Suppressor macrophage treated with lipopolysaccharide for 1 hour (primary cell): ENCODE measurements around the gene TSPAN17.
"Not testable (repeated sequence)": the region's sequence is repeated elsewhere in the genome, so short reads cannot be mapped to it uniquely, and the experiment has no call there.

Source experiments
- DNase-seq, 3 donors: peaks; one replicate each; pipeline ENCODE4 v3.0.0-alpha.2; 2020 to 2022

TSPAN17 gene, protein sequence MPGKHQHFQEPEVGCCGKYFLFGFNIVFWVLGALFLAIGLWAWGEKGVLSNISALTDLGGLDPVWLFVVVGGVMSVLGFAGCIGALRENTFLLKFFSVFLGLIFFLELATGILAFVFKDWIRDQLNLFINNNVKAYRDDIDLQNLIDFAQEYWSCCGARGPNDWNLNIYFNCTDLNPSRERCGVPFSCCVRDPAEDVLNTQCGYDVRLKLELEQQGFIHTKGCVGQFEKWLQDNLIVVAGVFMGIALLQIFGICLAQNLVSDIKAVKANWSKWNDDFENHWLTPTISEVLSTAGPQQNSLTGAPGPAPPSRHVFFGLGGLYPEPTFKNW

DNA sequence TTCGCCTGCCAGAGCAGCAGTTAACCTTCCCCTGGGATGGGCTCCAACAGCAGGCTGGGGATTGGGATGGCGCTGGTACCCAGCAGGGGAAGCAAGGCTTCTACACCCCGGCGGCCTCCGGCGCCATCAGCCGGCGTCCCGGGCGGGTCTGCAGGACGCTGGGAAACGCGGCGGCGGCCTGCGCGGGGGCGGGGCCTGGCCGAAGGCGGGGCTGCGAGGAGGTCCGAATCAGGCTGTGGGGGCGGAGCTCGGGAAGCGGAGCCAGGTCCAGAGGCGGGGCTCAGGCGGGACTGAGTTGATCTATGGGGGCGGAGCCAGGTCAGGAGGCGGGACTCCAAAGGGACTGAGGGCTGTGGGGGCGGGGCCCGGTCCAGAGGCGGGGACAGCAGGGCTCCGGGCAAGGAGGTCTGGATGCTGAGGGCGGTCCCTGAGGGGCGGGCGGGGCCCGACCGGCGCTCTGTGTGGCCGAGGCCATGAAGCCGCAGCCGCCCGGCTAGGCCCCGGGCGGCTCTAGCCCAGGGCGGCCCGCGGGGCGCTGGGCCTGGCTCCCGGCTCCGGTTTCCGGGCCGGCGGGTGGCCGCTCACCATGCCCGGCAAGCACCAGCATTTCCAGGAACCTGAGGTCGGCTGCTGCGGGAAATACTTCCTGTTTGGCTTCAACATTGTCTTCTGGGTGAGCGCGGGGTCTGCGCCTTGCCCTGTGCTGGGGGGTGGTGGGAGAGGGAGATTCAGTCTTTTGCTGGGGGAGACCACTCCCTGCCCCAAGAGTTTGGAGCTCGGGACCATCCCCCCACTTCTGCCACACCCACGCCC lies at the start of gene TSPAN17:
Gene TSPAN17, plus strand, starts transcription at position 455 of the 813 bp plus-strand sequence. Its CDS starts 132 bp downstream, at position 587.
- peak; percentile 100 for DNase-seq

DNA sequence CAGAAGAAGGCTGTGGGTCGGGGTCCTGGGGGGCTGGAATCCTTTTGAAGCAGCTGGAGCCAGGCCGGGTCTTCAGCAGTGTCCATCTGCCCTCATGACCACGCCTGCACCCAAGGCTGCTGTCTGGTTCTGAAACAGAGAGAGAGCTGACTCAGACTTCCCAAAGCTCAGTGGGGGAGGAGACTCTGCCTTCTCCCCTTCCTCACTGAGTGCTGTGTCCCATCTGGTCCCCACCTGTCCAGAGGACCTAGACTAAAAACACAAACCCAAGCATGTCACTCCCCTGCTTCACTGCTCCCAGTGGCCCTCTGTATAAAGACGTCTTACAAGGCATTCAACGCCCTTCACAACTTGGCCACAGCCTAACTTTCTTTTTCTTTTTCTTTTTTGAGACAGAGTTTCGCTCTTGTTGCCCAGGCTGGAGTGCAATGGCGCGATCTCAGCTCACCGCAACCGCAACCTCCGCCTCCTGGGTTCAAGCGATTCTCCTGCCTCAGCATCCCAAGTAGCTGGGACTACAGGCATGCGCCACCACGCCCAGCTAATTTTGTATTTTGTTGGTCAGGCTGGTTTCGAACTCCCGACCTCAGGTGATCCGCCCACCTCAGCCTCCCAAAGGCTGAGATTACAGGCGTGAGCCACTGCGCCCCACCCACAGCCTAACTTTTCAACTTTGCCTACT lies 47.4 kb upstream of the TSPAN17 start:
- not testable (repeated sequence) for DNase-seq

DNA sequence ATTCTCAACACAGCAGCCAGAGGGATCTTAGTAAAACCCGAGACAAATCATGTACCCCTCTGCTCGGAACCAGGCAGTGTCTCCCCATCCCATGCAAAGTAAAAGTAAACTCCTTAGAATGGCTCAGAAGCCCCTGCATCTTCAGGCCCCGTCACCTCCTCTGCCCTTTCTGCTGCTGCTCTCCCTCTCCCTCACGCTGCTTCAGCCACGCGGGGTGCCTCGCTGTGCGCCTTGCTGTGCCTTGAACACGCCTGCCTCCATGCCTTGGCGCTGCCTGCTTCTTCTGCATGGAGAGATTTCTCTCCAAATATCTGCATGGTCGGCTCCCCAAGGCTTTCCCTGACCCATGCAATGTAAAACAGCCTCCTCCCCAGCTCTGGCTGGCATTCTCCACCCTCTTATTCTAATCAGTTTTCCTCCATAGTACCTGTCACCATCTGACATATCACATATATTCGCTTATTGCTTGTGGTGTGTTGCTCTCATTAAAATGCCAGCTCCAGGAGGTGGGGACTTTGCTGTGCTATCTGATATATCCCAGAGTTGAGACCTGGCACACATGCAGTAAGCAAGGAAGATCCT lies 45.3 kb upstream of the TSPAN17 start:
- DNase-seq: no peak

DNA sequence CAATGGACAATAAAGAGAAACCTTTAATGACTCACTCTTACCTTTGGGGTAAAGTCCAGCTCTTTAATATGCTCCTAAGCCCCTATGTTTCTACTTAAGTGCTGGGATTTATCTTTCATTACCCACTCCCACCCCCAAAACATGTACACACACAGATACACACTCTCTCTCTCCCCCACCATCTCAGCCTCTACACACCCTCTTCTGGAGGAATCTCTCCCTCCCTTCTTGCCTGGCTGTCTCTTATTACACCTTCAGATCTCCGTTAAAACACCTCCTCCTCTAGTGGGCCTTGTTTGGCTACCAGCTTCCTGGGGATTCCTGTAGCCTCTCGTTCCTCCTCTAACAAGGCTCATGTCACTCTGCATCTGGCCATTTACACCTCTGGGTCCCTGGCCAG lies 44.2 kb upstream of the TSPAN17 start:
- no peak for DNase-seq

DNA sequence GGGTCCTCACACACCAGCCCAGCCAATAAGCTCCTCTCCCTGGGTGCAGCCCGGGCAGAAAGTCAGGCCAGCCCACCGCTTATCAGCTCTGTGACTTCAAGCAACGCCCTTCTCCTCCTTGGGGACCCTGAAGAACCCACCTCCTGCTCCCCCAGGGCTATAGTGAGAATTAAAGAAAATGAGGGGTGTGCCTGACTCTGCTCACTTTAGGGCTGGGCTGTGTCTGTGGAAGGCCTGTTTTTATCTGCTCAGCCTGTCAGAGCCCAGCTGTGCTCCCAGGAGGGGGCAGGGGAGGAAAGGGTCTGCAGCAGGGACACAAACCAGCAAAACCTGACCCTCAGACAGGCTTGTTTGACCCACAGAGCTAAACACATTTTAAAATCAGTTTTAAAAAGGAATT lies 41.3 kb upstream of the TSPAN17 start:
- DNase-seq: no peak

DNA sequence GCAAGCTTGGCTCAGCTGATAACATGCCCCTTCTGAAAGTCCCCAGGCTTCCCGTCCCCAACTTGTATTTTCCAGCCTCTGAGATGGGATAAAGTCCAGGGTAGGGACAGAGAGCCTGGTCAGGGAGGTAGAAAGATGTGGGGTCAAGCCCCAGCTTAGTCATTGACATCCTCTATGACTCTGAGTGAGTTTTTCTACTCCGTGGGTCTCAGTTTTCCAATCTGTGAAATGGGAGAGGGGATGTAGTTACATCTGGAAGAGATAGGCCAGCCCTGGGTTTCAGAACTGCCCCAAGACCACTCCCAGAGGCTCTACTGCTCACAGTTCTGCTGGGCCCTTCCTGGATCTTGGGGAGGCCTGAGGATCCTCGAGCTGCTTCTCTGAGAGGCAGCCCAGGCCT lies 40.4 kb upstream of the TSPAN17 start:
- DNase-seq: no peak

DNA sequence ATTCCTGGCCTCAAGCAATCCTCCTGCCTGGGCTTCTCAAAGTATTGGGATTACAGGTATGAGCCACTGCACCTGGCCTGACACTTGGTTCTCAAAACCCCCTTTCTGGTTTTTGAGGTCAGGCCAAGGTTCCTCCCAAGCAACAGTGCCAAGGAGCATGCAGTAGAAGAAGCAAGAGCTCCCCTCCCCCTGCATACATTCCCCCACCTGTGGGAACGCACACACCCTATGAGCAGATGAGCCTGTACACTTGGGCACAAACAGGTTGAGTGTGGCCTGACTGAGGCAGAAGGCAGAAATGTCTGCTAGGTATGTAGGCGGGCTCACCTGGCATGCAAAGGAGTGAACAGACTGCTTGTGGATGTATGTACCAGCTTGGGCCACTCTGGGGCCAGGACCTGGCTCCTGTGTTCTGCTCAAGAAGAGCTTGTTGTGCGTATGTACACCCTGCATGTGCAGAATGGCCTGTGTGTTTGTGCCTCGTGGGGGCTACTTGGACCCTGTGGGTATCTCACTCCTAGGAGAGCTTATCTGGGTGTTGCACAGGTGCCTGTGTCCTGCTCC lies 39.1 kb upstream of the TSPAN17 start:
- DNase-seq: no peak

DNA sequence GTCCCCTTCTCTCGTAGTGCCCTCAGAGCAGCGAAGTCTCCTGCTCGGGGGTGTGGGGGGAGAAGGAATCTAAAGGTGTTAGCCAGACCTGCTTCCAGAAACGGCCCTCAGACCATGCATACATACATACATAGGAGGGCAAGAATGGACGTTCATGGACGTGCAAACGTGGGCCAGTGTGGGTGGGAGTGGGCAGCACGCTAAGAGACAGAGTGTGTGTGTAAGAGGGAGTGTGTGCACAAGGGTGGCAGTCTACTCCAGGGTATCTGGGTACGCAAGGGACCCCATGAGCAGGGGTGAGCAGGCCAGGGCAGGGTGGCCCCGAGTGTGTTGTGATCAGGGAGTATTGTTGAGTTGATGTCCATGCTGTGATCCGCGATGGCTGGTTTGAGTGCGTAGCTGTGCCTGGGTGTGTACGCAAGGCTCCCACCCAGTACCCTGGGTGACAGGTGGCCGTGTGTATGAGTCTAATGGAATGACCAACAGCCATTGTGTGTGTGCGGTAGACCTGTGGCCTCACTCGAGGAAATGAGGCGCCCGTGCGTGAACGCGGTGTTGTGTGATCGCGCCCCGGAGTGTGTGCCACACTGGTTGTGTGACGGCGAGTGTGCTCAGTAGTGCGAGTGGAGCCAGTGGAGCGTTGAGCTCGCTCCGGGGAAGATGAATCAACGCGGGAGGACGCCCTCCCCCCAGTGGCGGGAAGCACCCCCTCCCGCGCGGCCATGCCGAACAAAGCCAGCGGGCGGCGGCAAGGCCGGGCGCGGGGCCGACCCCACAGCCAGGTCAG lies 38.2 kb upstream of the TSPAN17 start:
- peak in 2 of 3 donors; percentile 17 to 48 for DNase-seq

DNA sequence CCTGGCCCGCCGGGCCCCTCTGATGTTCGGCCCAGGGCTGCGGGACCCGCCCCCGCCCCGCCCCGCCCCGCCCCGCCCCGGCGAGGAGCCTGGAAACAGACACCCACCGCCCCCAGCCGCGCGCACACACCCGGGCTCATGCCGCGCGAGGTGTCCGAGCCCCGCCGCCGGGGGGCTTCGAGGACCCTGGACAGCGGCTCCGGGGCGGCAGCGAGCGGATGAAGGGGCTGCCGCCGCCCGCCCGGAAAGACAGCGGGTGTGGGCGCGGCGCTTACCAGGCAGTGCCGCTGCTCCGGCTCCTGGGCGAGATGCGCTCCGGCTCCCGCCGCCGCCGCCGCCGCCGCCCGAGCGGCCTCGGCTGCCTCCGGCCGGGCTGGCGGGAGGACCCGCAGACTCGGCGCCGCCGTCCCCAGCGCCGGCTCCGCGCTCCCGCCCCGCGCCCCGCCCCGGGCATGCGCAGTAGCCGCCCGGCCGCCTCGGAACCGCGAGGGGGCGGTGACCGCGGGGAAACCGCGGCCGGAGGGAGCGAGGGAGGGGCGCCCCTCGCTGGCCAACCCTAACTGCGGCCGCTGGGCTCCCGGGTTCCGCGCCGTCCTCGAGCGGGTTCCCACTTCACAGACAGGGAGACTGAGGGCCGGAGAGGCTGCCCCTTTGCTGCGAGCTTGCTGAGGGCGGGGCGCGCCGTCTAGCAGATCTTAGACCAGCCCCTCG lies 37.4 kb upstream of the TSPAN17 start, which contains the start of gene GPRIN1:
Gene GPRIN1, minus strand, starts transcription at position 433 of the 711 bp plus-strand sequence. CDS start 10,322 bp downstream, outside the sequence.
- DNase-seq: peak; percentile 71 to 91 (median 80)

DNA sequence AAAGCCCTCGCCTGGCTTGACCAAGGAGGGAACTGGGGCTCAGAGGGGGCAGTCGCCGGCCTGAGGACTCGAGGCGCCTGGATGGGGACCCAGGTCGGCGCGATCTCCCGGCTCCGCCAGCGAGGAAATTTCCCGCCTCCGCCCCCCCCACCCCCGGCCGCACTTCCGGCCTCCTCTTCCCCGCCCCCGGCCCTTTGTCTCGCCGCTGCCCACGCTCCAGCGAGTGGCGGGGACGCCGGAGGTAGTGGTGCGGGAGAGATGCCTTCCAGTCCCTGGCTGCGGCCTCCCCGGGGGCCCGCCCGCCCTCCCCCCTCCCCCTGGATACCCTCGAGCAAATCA lies 36.9 kb upstream of the TSPAN17 start:
- no peak for DNase-seq

DNA sequence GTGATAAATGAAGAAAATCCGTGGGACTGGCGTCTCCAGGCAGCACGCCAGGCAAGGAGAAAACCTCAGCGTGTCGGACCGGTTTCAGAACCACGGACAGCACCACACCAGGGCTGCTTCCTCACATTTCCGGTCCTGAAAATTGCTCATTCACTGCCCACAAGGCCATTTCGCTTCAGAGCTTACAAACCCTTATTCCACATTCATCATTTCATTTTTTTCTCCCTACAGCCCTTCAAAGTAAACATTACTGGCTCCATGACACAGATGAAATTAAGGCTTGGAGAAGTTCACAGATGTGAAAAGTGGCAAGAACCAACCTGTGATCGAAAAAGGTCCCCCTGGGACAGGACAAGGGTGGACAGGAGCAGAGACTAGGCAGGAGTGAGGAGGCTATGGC lies 35.8 kb upstream of the TSPAN17 start:
- peak; percentile 83 to 89 (median 85) for DNase-seq

DNA sequence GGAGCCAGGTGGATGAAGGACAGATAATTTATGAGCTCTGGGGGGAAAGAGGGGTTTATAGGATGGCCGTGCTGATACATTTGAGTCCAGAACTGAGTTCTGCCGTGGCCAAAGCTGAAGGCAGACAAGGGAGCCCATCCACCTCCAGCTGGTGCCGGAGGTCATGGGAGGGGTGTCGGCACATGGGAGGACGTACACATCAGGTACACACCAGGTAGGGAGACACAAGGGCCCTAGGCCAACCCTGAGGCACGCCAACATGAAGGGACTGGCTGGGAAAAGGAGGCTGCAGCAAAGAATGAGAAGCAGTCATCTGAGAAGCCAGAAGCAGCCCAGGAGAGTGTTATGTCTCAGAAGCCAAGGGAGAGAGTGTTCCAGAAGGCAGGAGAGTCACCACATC lies 35.3 kb upstream of the TSPAN17 start:
- no peak for DNase-seq

DNA sequence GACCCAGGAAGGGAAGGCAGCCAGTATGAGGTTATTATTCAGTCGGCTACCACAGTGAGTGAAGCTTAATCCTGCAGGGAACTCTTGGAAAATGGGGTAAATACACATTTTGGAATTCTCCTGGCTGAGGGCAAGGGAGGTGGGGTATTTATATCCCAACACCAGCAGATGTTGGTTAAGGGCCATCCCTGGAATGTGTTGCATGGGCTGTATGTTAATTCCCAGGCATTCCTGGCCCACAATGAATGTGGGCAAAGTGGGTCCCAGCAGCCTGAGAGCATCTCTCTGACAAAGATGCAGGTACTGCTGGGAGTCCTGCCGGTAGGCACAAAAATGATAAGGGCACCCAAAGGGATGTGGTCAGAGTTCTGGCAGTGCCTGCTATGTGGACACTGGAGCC lies 34.4 kb upstream of the TSPAN17 start:
- DNase-seq: no peak

DNA sequence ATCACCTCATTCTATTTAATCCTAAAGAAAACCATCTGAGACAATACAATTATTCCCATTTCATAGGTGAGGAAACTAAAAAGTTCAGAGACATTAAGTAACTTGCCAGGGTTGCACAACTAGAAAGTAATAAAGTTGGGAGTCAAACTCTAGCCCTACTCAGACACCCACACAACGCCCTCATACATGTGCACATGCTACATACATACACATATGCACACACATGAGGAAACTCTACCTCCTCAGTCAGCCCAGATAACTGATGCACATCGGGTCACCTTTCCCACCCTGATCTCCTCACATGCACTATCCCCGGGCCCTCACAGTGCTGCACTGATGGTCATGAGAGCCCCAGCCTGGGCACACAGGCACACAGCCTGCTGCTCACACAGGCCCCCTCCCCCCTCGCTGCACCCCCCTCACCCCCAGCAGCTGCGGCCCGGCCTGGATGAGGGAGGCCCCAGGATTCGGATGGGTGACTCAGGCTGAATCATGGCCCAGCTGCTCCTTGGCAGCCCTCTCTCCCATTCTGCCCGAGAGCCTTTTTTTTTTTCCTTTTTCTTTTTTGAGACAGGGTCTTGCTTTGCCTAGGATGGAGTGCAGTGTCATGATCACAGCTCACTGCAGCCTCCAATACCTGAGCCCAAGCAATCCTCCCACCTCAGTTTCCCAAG lies 32.3 kb upstream of the TSPAN17 start:
- no peak for DNase-seq

DNA sequence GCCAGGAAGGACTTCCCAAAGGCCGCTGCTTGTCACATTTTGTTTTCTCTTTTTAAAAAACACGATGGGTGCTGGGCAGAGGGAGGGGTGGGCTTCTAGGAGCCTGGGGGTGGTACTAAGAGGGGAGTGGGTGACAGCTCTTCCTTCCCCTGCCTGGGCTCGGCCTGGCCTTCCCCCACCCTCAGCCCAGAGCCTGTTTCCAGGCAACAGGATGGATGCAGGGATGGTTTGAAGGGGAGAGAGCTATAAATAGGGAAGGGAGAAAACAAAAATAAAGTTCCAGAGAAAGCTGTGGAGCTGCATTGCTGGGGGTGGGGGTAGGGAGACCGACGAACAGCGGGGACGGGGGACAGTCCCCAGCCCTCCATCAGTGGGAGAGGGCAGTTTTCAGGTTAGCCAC lies 30.8 kb upstream of the TSPAN17 start:
- no peak for DNase-seq

DNA sequence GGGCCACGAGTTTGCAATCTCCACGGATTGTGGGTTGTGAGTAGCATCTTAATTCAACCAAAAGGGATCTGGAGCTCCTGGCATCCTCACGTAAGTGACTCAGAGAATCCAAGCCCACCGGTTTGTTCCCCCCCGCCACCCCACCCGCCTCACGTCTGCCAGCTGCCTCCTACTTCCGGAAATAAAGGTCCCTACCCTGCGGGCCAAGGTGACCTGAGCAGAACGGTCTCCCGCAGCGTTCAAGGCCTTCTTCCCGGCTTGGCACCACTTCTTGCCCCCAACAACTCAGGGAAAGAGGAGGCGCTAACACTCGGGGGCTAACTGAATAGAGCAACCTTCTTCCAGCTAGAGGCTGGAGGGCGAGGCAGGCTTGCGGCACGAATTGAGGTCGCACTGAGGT lies 28.5 kb upstream of the TSPAN17 start:
- no peak for DNase-seq

DNA sequence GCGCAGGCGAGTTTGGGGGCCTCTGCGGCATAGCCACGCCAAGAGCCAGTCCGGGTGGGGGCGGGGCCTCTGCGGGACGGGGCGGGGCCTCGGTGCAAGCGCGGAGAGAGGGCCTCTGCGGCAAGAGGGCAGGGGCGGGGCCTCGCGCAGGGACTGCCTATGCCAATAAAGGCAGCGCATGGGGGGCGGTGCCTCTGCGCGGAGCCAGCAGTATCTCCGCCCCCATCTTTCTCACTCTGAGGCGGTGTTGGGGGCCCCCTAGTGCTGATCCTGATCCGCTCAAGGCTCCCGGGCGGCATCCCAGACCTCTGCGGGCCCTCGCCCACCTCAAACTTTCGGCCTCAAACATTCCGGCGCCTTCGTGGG lies 28.1 kb upstream of the TSPAN17 start:
- DNase-seq: peak; percentile 57 to 77 (median 68)

DNA sequence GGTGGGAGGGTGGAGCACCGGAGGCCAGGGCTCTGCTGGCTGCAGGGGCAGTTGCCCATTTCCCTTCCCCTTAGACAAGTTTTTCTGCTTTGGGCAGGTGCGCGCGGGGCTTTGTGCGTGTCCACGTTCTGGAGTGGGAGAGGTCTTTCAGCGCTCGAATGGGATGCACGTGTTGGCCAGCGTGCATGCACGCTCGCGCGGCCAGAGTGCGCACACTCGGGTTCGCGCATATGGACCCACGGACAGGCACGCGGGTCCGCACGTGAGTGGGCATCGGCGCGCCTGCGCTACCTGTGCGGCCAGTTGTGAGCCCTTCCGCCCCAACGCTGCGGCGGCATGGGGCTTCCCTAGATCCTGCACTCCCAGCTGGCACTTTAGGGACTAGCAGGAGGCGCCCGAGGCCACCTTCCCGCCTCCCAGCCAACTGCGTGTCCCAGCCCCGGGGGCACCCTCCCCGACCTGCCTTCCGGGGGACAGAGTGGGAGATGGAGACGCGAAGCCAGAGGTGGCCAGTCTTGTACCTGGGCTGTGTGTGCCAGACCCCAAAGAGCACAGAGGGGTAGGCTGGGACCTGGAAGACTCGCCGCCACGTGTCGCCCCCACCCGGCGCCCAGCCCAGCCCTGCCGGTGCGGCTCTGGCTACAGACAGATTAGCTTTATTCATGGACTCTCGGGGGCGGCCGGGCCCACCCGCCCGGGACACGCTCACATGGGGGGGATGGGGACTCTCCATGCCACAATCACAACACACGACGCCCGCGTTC lies 27.5 kb upstream of the TSPAN17 start:
- no peak for DNase-seq

DNA sequence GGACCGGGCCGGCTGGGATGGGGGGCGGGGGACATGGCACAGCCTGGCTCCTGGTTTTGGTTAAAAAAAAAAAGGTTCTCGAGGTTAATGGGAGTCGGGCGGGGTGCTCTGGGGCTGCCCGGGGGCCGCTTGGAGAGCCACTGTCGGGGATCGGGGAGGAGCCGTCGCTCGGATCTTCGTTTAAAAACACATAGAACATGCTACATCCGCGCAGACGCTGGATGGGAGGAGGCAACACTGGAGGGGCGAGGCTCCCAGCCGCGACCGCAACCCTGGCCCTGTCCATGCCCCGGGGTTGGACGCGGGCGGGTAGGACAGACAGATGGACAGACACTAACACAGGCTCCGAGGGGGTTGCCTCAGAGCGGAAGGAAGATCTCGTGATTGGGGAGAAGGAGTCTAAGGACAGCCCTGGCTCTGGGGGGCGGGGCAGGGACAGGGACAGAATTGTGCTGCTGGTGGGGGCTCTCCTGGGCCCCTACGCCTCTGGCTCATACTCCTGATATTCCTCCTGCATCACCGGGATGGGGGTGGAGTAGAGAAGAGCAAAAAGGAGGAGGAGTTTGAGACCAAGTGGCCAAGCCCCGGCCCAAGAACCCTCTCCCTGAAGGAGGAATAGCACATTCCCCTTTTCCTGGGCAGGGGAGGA lies 26.8 kb upstream of the TSPAN17 start:
- peak; percentile 42 to 68 (median 46) for DNase-seq
